Measurements from ENCODE around the gene SLC16A11. TPM values are rescaled to one million over a fixed set of nuclear protein-coding genes. Genes with fewer than 3 reads are reported as not detected.
A peak's percentile ranks its signal among the peaks of the same experiment; 100 is the strongest.
"Not testable (repeated sequence)": the region's sequence is repeated elsewhere in the genome, so short reads cannot be mapped to it uniquely, and the experiment has no call there.

The SLC16A11 gene
- total RNA-seq, 2 experiments from 2014 or later, result 1.4 to 1.5 TPM

- H3K27ac Mint-ChIP-seq; H3K27me3 Mint-ChIP-seq; intact Hi-C loops (cut with micrococcal nuclease); POLR2A ChIA-PET; H3K4me3 Mint-ChIP-seq; H3K9me3 Mint-ChIP-seq; H3K36me3 Mint-ChIP-seq; DNase-seq: not testable (repeated sequence)
- CTCF ChIA-PET, result interaction anchor here (1.6 to 20.9 kb wide), 3 partner anchors 31 to 127 kb away, joined by 8 to 509 read pairs (median 8); no protein-coding TSS in a partner anchor
- H3K4me1 Mint-ChIP-seq (ENCODE audit: low read depth), result peaks cover 27% of the 10 kb centered on the region
Observed at GRCh38 chr17:7050583-7050982, 6.7 kb upstream of the SLC16A11 start.

- H3K27me3 Mint-ChIP-seq, result peaks cover 2% of the 10 kb centered on the region
- no peak overlapping the region for H3K4me3 Mint-ChIP-seq
- CTCF ChIA-PET, result interaction anchor here (0.9 to 20.9 kb wide), 5 partner anchors 9 to 248 kb away, joined by 3 to 509 read pairs (median 4); no protein-coding TSS in a partner anchor
- no peaks in the 10 kb centered on the region for H3K36me3 Mint-ChIP-seq
- no peaks in the 10 kb centered on the region for H3K9me3 Mint-ChIP-seq
- no peak for DNase-seq
- intact Hi-C loops (cut with micrococcal nuclease), result no loop called here
- H3K27ac Mint-ChIP-seq, result no peak overlapping the region
- peaks cover 29% of the 10 kb centered on the region for H3K4me1 Mint-ChIP-seq (ENCODE audit: low read depth)
- POLR2A ChIA-PET, result interaction anchor here (0.8 kb wide), 1 partner anchor 12 kb away, joined by 3 read pairs; no protein-coding TSS in a partner anchor
Observed at GRCh38 chr17:7048968-7049367, 5.1 kb upstream of the SLC16A11 start.

DNA sequence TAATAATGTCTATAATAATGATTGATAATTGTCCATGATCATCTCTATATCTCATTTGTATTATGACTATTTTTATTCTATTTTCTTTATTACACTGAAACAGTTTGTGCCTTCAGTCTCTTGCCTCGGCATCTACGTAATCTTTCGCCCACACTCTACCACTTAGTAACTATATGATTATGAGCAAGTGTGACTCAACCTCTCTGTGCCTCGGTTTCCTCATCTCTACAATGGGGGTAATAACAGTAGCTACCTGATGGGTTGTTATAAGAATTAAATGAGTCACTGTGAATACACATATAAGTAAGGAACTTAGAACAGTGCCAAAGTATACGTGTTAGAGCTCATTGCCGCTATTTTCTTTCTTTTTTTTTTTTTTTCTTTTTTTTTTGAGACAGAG, 3.7 kb upstream of the SLC16A11 start:
- Mint-ChIP-seq H3K36me3 (no peaks in the 10 kb centered on the region), H3K4me3 (peak overlapping the region; percentile 70), H3K4me1 (ENCODE audit: low read depth) (peaks cover 37% of the 10 kb centered on the region), H3K27ac (peak overlapping the region; percentile 87), H3K27me3 (peaks cover 2% of the 10 kb centered on the region), H3K9me3 (no peaks in the 10 kb centered on the region)
- CTCF ChIA-PET, result interaction anchor here (0.7 to 20.9 kb wide), 6 partner anchors 12 to 637 kb away, joined by 3 to 509 read pairs (median 3); partner anchors contain the start of gene SLC16A13
- POLR2A ChIA-PET, result interaction anchor here (0.7 to 3.5 kb wide), 4 partner anchors 12 to 244 kb away, joined by 3 to 21 read pairs (median 13); partner anchors contain the start of gene SLC16A13
- intact Hi-C loops (cut with micrococcal nuclease), result loop anchor here (1.0 to 2.0 kb wide), 6 partner anchors 12 to 639 kb away; partner anchors contain the start of gene TP53
- DNase-seq, result peak; percentile 69

DNA sequence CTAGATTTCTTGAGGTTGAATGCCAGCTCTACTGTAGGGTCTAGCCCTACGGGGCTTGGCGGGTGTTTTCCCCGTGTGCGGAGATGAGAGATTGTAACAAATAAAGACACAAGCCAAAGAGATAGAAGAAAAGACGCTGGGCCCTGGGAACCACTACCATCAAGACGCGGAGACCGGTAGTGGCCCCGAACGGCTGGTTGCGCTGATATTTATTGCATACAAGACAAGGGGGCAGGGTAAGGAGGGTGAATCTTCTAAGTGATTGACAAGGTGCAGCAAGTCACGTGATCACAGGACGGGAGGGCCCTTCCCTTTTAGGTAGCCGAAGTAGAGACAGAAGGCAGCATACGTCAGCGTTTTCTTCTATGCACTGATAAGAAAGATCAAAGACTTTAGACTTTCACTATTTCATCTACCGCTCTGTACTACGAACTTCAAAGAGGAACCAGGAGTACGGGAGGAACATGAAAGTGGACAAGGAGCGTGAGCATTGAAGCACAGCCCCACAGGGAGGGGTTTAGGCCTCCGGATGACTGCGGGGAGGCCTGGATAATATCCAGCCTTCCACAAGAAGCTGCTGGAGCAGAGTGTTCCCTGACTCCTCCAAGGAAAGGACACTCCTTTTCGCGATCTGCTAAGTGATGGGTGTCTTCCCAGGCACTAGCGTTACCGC, 3.0 kb upstream of the SLC16A11 start:
- Mint-ChIP-seq H3K4me1 (ENCODE audit: low read depth) (peaks cover 41% of the 10 kb centered on the region), H3K27ac (peak overlapping the region; percentile 87), H3K4me3 (peak overlapping the region; percentile 70)
- ChIA-PET POLR2A (interaction anchor here (0.9 to 3.5 kb wide), 6 partner anchors 11 to 537 kb away, joined by 3 to 26 read pairs (median 12); partner anchors contain the start of genes DLG4, MPDU1 and SLC16A13), CTCF (interaction anchor here (0.6 to 20.9 kb wide), 27 partner anchors 10 to 640 kb away, joined by 3 to 509 read pairs (median 7); partner anchors contain the start of genes CLEC10A, DLG4, GABARAP and SLC16A13)
- not testable (repeated sequence) for H3K36me3 Mint-ChIP-seq, H3K9me3 Mint-ChIP-seq, H3K27me3 Mint-ChIP-seq
- intact Hi-C loops (cut with micrococcal nuclease), result loop anchor here (1.0 to 2.0 kb wide), 8 partner anchors 12 to 640 kb away; partner anchors contain the start of gene TP53
- peak; percentile 85 for DNase-seq

DNA sequence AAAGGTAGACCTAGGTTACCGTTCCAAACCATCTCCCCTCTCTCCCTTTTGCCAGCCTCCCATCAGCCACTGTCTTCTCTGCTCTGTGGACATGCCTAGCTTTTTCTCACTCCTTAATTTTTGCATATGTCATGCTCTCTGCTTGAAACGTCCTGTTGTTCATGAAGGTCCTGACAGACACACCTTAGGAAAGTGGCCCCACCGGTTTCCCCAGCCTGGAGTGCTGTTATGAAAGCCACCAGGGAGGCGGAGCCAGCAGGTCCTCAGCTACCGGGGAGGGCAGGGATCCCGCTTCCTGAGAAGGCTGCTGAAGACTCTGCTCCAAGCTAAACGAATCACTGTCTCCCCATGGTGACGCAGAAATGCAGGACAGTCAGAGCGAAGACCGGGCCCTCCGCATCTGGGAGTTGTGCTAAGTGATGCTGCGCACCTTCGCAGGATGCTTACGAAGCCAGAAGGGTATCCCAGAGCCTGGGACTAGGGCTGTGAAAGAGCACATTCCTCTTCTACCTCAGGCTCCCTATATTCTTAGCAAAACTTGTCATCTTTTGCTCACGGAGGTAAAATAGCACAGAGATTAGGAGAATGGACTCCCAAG, 2.3 kb upstream of the SLC16A11 start:
- Mint-ChIP-seq H3K9me3 (no peaks in the 10 kb centered on the region), H3K4me3 (peak overlapping the region; percentile 70), H3K27me3 (peaks cover 2% of the 10 kb centered on the region), H3K36me3 (no peaks in the 10 kb centered on the region), H3K4me1 (ENCODE audit: low read depth) (peaks cover 45% of the 10 kb centered on the region), H3K27ac (peak overlapping the region; percentile 87)
- intact Hi-C loops (cut with micrococcal nuclease), result loop anchor here (1.0 to 2.0 kb wide), 5 partner anchors 77 to 641 kb away; partner anchors contain the start of gene TP53
- POLR2A ChIA-PET, result interaction anchor here (0.9 to 3.5 kb wide), 8 partner anchors 11 to 538 kb away, joined by 3 to 26 read pairs (median 6); partner anchors contain the start of genes DLG4, MPDU1 and SLC16A13
- peak; percentile 63 for DNase-seq
- CTCF ChIA-PET, result interaction anchor here (0.6 to 20.9 kb wide), 36 partner anchors 8 to 947 kb away, joined by 3 to 509 read pairs (median 6); partner anchors contain the start of genes CLEC10A, DLG4, GABARAP and RNASEK

DNA sequence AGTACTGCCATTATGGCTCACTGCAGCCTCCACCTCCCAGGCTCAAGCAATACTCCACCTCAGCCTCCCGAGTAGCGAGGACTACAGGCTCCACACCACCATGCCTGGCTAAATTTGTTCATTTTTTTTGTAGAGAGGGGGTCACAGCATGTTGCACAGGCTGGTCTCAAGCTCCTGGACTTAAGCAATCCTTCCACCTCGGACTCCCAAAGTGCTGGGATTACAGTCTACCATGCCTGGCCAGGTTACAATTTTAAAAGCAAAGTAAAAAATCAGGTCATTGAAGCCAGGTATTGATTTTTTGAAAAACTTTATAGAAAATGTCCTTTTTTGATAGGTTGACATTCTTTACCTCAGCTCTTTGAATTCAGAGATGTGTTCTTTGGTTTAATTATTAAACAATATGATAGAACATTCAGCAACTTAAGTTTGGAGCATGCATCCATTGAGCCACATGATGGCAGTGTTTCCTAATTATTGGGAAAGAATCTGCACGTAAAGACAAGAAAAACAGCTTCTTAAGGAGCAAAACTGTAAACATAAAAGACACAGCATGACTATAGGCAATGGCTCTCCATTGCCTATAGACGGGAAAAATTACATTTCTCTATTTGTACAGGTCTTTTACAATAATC, 1.7 kb upstream of the SLC16A11 start:
- intact Hi-C loops (cut with micrococcal nuclease), result loop anchor here (1.0 to 2.0 kb wide), 5 partner anchors 77 to 641 kb away; partner anchors contain the start of gene TP53
- Mint-ChIP-seq H3K9me3 (no peaks in the 10 kb centered on the region), H3K36me3 (no peaks in the 10 kb centered on the region), H3K4me3 (peak overlapping the region; percentile 70), H3K27me3 (peaks cover 2% of the 10 kb centered on the region), H3K27ac (peak overlapping the region; percentile 87), H3K4me1 (ENCODE audit: low read depth) (peaks cover 45% of the 10 kb centered on the region)
- DNase-seq, result no peak
- ChIA-PET POLR2A (interaction anchor here (0.6 to 3.5 kb wide), 9 partner anchors 10 to 538 kb away, joined by 3 to 26 read pairs (median 4); partner anchors contain the start of genes DLG4, MPDU1 and SLC16A13), CTCF (interaction anchor here (0.6 to 20.9 kb wide), 35 partner anchors 8 to 948 kb away, joined by 3 to 509 read pairs (median 6); partner anchors contain the start of genes CLEC10A, DLG4, GABARAP and RNASEK)

GRCh38 chr17:7043182-7043496, 753 bp downstream of the SLC16A11 start:
- peaks cover 4% of the 10 kb centered on the region for H3K36me3 Mint-ChIP-seq
- H3K4me3 Mint-ChIP-seq, result peak overlapping the region; percentile 71
- CTCF ChIA-PET, result interaction anchor here (0.9 to 20.9 kb wide), 2 partner anchors 92 to 134 kb away, joined by 4 to 509 read pairs; no protein-coding TSS in a partner anchor
- peaks cover 50% of the 10 kb centered on the region for H3K4me1 Mint-ChIP-seq (ENCODE audit: low read depth)
- H3K9me3 Mint-ChIP-seq, result no peaks in the 10 kb centered on the region
- no peak for DNase-seq
- peaks cover 2% of the 10 kb centered on the region for H3K27me3 Mint-ChIP-seq
- POLR2A ChIA-PET, result interaction anchor here (0.7 to 2.0 kb wide), 2 partner anchors 7 to 90 kb away, joined by 4 to 5 read pairs; partner anchors contain the start of gene SLC16A13
- intact Hi-C loops (cut with micrococcal nuclease), result no loop called here
- peak overlapping the region; percentile 51 for H3K27ac Mint-ChIP-seq

- no peaks in the 10 kb centered on the region for H3K9me3 Mint-ChIP-seq
- peak; percentile 70 for DNase-seq
- H3K4me3 Mint-ChIP-seq, result peak overlapping the region; percentile 71
- ChIA-PET POLR2A (interaction anchor here (2.0 kb wide), 1 partner anchor 91 kb away, joined by 5 read pairs; no protein-coding TSS in a partner anchor), CTCF (interaction anchor here (0.8 to 20.9 kb wide), 5 partner anchors 9 to 135 kb away, joined by 3 to 509 read pairs (median 3); no protein-coding TSS in a partner anchor)
- H3K27ac Mint-ChIP-seq, result peak overlapping the region; percentile 66
- peaks cover 4% of the 10 kb centered on the region for H3K36me3 Mint-ChIP-seq
- H3K4me1 Mint-ChIP-seq (ENCODE audit: low read depth), result peaks cover 49% of the 10 kb centered on the region
- peaks cover 2% of the 10 kb centered on the region for H3K27me3 Mint-ChIP-seq
- intact Hi-C loops (cut with micrococcal nuclease), result no loop called here
Observed at GRCh38 chr17:7042501-7043181, 1.3 kb downstream of the SLC16A11 start.

DNA sequence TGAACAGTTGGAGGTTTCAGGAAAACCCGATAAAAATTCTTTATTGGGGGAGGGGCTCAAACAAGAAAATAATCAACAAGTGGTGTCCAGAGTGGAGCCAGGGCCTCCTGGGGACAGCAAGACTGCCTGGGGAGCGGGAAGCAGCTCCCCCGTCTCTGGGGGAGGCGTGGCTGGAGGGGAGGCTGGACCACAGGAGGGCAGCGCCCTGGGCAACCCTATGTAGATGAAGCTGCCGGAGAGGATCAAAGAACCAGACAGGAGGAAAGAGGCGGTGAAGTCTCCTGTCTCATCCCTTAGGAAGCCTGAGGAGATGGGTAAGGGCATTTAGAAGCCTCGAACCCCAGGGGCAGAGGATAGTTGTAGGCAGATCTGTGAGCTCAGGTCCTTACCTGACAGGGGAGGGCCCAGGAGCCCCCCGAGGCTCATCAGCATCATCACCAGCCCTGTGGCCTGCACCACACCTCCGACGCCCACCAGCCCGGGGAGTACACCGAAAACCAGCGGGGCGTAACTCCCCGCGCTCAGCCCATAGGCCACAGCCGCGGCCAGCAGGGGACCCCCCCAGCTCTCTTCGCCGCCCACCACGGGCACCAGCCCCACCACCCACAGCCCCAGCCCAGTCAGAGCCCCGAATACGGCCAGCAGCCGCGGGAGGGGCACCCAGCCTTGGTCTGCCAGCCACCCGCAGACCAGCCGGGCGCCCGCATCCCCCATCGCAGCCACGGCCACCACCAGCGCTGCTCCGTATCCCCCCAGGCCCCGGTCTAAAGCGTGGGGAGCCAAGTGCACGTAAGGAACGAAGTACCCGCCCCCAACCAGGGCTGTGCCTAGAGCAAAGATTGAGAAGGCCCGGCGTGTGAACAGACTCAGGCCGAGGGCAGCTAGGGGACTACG, 2.0 kb downstream of the SLC16A11 start:
- Mint-ChIP-seq H3K9me3 (no peaks in the 10 kb centered on the region), H3K27ac (peak overlapping the region; percentile 66), H3K27me3 (peaks cover 2% of the 10 kb centered on the region), H3K4me1 (ENCODE audit: low read depth) (peaks cover 46% of the 10 kb centered on the region), H3K4me3 (peak overlapping the region; percentile 71), H3K36me3 (peaks cover 4% of the 10 kb centered on the region)
- CTCF ChIA-PET, result interaction anchor here (0.8 to 20.9 kb wide), 5 partner anchors 10 to 136 kb away, joined by 3 to 509 read pairs (median 3); no protein-coding TSS in a partner anchor
- POLR2A ChIA-PET, result no interaction called here
- DNase-seq, result no peak
- intact Hi-C loops (cut with micrococcal nuclease), result no loop called here

- Mint-ChIP-seq H3K27me3 (no peaks in the 10 kb centered on the region), H3K4me3 (no peak overlapping the region), H3K36me3 (peaks cover 4% of the 10 kb centered on the region), H3K27ac (peak overlapping the region; percentile 43), H3K9me3 (no peaks in the 10 kb centered on the region), H3K4me1 (ENCODE audit: low read depth) (peaks cover 40% of the 10 kb centered on the region)
- intact Hi-C loops (cut with micrococcal nuclease), result no loop called here
- DNase-seq, result no peak
- ChIA-PET POLR2A (interaction anchor here (1.1 kb wide), 1 partner anchor 10 kb away, joined by 3 read pairs; no protein-coding TSS in a partner anchor), CTCF (interaction anchor here (0.9 to 1.3 kb wide), 2 partner anchors 16 to 20 kb away, joined by 3 read pairs; no protein-coding TSS in a partner anchor)
Observed at GRCh38 chr17:7039832-7040231, 4.1 kb downstream of the SLC16A11 start.
